GM13977 (cell line): Measurements from ENCODE around the gene CDC20.

Experiments used
- DNase-seq: peaks from one replicate; pipeline ENCODE4 v3.0.0; 2012; ENCODE audit warnings: low spot score
- CTCF ChIP-seq: IDR thresholded peaks from 2 replicates; pipeline ENCODE4 v1.5.1; 2012; ENCODE audit warnings: mild to moderate bottlenecking, control low read depth; ENCODE audit not compliant: insufficient read depth; ENCODE audit errors: extremely low read depth, missing control alignments
- in situ Hi-C: fragments of 300-500 bp; cut with MboI; formaldehyde crosslinking; loops from one replicate; pipeline ENCODE4 v1.12.0; 2022; ENCODE audit warnings: low sequenced_read_pairs, low pct_unique_long_range_greater_than_20kb, mixed read lengths, inconsistent platforms; ENCODE audit not compliant: unreplicated experiment

CDC20 gene

GRCh38 chr1:43319288-43319687 is 39.5 kb upstream of the CDC20 start:
- in situ Hi-C loops = no loop called here
- no peak for TF ChIP-seq CTCF
- no peak for DNase-seq

- DNase-seq = no peak
- TF ChIP-seq CTCF = no peak
- in situ Hi-C loops = no loop called here
These were observed 39.0 kb upstream of the CDC20 start for GRCh38 chr1:43319766-43320165.

- no peak for DNase-seq
- in situ Hi-C loops = no loop called here
- no peak for TF ChIP-seq CTCF
These were observed 37.4 kb upstream of the CDC20 start for GRCh38 chr1:43321331-43321891.

GRCh38 chr1:43322506-43322905 is 36.3 kb upstream of the CDC20 start:
- no peak for TF ChIP-seq CTCF
- no peak for DNase-seq
- in situ Hi-C loops = no loop called here

GRCh38 chr1:43324810-43325209 is 34.0 kb upstream of the CDC20 start:
- in situ Hi-C loops = no loop called here
- TF ChIP-seq CTCF = no peak
- DNase-seq = no peak

GRCh38 chr1:43325381-43325780 is 33.4 kb upstream of the CDC20 start:
- DNase-seq = no peak
- TF ChIP-seq CTCF = no peak
- in situ Hi-C loops = no loop called here

- in situ Hi-C loops = no loop called here
- TF ChIP-seq CTCF = no peak
- no peak for DNase-seq
These were observed 31.1 kb upstream of the CDC20 start for GRCh38 chr1:43327549-43328292.
